Activated CD4-positive, alpha-beta T cell treated with anti-CD3 and anti-CD28 coated beads, Interleukin-2, Interleukin-6, amounts not matched to agents 100 ng/mL and 50 ng/mL, durations not matched to agents 16 hours and 8 hours (primary cell): ENCODE data around the gene WDR91.

Experiments
- DNase-seq: peaks from one replicate; pipeline ENCODE4 v3.0.0-alpha.2; 2020

WDR91 gene

DNA sequence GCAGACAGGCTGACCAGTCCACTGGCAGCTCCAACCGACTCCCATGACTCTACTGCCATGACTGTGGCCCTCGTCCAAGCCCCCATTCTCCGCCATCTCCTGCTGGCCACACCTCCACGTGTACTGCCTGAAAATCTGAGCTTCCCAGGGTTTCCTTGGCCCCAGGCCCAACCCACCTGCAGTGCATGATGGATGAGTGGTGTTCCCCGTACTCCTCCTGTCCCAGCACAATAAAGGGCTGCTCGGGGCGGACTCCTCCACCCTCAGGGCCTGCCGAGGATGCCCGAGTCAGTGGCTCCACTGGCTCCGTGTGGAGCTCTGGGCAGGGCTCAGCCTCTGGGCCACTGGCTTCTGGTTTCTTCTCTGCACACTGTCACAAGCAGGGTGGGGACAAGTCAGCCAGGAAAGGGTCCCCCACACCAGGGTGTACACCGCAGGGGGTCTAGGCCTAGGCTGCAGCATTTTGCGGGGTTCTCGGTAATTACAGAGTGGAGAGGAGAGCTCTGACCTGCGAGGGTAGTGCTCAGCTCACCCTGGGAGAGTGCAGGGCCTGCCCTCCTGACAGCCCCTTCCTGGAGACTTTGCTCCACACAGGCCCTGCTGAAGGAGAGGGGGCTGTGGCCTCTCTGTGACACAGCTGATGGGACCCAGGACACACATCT lies 15.2 kb downstream of the WDR91 start:
- DNase-seq, result no peak

DNA sequence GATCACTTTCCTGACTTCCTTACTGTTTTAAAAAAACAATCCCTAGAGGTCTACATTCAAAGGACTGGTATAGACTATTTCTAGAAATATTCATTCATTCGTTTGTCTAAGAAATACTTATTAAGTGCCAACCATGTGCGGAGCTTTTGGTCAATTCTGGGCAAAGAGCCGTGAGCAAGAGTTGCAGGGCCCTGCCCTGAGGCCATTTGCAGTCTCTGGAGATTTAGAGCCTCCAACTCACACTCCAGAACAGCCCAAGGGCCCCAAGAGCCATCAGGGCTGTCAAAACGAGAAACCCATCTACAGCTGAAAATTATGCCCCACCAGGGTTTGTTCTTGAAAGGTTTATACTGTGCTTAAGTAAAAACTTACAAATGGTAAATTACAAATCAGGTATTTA lies 16.2 kb downstream of the WDR91 start:
- no peak for DNase-seq

DNA sequence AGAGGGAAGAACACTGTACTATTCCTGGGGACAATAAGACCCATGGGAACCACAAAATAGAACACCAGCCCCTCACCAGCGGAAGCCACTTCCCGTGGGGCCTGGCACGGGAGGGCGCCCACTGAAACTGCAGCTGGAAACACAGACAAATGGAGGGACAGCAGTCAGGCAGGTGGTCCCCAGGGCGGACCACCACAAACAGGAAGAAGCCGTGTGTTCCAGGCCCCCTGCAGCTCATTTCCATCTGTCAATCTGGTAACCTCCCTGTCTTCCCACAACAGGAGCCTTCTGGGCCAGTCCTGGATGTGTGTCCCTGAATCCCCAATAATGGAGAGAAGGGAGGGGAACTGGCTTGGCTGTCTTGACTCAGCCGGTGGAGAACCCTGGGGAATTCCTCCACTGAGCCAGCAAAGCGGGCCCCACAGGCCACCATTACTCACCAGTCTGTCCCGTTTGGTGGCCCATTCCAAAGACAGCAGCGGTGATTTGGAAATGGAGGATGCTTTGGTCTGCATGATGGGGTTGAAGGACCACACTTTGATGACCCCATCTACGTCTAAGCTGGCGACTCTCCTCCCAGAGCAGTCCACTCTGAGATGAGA lies 16.7 kb downstream of the WDR91 start:
- no peak for DNase-seq

DNA sequence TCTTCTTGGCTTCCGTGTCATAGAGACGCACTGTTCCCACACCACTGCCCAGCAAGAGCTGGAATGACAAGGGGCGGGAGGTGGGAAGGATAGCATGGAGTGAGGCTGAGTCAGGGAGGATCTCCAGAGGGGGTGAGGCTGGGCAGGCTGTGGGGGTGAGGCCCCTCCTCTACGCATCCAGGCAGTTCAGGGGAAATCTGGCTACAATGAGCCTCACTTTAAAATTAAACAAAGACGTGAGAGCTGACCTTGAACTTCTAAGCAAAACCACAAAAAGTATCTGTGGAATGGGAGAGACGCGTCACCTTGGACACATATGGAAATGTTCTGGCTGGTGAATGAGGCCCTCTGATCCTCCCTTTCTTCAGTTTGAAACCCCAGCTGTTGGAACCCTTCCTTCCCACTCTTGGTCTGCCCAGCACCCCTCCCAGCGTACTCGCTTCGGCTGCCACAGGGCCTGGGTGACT lies 17.7 kb downstream of the WDR91 start:
- DNase-seq, result no peak

DNA sequence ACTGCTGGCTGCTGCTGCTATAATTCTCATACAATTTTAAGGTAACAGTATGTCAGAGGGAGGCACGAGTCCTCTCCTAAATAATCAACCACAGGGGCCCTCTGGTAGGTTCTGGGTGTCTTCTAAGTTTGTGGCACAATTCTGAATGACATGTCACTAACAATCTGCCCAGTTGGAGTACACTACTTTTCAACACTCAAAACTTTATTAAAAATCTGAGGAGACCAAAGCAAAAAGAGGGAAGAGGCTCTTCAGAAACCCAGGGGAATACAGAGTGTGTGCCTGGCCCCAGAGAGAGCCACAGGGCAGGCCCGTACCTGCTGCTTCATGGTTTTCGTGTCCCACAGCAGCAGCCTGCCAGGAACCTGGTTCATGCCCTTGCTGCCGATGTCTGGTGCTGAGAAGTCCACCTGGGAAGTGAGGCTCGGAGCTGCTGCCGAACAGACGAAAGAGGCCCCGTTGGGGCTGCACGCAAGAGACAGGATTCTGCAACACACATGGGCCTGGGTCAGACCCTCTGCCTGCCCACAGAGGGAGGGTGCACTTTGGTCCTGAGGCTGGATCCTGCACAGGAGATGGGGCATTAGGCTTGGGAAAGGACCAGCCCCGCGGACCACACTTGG lies 18.3 kb downstream of the WDR91 start:
- no peak for DNase-seq

DNA sequence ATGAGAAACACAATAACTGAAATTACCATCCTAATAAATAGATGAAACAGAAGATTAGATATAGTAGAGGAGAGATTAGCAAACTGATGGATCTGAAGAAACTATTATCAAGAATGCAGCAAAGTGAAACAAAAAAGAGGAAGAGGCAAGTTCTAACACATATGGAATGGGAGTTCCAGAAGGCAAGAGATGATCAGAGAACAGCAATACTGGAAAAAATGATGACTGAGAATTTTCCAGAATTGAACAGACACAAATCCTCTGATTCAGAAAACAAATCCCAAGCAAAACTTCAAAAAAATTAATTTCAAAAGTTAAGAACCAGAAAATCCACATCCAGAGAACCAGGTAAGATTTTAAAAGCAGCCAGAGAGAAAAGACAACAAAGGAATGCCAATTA lies 20.6 kb downstream of the WDR91 start:
- DNase-seq, result no peak

DNA sequence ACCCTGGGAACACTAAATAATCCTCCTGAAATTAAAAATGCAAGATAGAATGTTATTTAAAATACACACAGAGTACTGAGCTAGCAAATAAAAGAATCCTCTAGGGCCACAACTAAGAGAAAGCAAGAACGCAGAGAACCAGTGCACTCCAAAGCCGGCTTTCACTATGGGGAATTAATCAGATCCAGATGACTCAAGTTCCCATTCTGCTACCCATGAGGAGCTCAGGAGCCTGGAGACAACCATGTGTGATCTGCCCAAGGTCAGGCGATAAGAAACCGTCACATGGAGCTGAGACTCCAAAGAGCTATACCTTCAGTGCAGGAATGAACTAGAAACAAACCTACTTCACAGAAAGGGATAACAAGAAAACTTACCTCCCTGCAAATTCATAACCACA lies 21.4 kb downstream of the WDR91 start:
- no peak for DNase-seq

DNA sequence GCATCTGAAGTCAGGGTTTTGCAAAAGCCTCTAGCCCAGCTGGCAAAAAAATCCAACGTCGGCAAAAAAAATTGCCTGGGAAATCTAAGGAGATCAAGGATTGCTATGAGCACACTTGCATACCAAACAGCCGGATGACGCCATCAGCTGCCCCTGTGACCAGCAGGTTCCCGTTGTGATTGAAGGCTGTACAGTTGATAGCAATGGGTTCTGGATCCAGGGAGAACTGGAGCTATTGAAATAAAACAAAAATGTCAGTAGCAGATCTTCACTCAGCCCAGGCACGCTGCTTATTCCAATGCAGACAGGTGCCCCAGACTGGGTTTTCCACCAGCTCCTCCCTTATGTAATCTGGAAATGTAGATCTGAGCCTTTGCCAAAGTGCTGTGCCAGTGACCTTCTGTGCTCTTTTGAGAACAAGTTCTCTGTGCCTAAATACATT lies 22.1 kb downstream of the WDR91 start:
- DNase-seq, result no peak

DNA sequence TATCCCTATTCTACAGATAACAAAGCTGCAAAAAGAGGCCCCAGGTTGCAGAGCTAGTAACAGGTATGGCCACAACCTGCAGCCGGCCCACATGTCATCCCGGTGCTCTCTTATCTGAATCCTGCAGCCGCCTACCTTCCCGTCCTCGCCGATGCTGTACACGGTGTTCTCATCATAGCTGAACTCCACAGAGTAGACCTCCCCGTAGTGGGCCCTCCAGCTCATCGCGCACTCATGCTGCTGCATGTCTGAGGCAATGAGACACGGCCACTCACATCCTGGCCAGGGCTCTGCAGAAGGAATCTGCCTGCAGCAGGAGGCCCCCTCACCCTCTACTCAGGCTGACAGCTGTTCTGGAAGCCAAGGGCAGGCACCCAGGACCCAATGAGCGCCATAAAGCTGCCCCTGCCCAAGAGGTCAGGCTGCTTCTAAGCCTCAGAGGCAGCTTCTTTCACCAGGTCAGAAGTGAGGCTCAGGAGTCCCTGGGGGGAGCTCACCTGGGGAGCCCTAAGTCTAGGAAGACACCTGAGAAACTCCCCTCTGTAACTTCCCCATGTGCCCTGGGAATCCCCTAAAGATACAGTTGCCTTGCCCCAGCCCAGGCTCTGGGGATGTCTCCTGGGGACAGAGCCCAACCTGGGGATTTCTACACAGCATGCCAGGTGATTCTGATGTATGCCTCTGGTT lies 22.9 kb downstream of the WDR91 start:
- DNase-seq, result no peak

DNA sequence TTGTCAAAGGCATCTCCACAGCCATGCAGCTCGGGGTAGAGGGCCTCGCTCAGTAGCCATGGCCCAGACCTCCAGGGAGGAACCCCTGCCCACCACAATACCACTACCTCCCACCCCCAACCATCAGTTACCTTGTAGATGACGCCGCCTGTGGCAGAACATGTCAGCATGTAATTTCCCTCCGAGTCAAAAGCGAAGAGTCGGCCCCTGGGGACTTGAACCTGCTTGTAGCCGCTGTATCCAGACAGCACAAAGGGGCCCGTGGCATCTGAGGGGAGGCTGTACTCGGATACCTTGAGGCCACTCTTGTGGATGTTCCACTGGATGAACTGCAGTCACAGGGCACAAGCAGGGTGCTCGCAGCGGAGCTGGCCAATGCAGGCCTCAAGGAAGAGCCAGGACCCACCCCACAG lies 24.5 kb downstream of the WDR91 start:
- DNase-seq, result no peak

DNA sequence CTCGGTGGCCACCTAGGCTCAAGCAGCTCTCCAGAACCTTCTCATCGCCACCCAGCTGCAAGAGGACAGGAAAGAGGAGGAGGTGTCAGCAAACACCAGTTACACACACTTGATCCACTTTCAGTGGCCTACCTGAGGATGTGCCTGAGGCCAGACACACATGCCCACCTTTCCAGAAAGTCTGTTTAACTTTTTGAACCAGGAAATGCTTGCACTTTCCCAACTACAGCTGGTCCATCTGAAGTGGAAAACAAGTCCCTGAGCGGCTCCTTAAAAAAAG lies 25.1 kb downstream of the WDR91 start:
- DNase-seq, result no peak

DNA sequence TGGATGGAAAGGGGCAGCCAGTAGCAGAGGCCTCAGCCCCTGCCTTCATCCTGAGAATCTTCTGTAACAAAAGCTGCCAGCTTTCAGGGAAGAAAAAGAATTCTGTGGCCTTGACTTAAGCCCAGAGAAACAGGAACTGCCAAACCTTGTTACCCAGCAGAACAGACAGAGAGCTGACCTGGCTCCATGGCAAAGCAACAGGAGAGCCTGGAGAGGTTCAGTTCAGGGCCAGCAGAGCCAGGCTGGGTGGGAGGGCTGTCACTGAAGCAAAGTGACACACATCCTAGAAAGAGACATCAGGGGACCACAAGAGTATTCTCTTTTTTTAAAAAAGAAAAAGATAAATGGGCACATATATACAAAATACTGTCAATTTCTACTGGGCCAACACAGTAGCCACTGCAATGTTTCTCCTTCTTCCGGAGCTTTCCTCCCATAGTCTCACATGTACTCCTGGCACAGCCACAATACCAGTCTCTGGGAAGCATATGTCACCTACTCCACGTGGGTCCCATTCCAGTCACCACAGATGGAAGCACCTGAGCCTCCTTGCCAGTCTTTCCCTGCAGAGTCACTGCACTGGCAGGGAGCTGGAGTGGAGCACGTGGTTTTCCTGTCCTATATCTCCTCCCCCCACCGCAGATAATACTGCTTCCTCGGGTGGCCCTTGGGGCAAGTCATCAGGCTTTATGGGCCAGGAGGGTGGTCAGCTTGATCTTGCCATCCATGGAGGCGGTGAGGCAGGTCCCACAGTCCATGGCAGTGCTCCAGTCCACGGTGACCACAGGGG lies 25.7 kb downstream of the WDR91 start:
- DNase-seq, result no peak

DNA sequence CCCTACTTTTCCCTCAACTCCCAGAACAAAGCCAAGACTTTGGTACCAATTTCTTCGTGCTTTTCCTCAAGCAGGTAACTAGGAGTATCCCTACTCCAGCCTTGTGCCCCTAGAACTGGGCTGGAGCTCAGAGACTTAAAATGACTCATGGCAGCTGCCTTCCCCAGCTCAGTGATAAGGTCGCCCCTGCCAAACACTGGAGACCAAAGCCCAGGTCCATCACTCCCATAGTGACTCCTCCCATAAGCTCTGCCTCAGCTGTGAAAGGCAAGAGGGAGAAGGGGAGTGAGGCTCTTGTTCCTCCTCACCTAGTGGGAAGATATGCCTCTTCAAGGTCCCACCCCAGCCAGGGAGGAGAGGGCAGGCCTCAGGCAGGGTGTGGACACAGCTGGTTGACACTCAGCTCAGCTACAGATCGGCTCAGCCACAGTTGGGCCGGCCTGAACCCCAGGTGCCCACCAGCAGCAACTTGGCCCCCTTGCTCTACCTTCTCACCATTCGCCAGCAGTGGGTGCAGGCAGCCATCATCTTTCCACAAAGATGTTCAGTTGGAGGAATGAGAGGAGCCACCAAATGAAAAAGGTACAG lies 27.0 kb downstream of the WDR91 start:
- DNase-seq, result no peak

DNA sequence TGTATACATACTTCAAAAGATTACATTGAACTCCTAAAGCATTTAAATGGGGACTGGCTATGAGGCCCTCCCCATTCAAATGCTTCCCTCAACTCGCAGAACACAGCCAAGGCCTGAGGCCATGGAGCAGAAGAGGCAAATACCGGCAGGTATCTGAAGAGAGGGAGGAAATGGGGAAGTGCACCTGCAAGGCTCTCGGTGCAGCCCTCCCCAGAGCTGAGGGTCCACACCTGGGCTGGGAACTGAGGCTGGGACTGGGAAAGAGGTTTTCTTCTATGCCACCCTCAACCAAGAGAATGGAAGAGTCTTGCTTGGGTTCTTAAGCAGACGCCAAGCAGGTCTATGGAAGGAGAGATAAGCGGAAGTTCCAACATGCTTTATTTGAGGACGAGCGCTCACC lies 27.8 kb downstream of the WDR91 start:
- DNase-seq, result no peak

DNA sequence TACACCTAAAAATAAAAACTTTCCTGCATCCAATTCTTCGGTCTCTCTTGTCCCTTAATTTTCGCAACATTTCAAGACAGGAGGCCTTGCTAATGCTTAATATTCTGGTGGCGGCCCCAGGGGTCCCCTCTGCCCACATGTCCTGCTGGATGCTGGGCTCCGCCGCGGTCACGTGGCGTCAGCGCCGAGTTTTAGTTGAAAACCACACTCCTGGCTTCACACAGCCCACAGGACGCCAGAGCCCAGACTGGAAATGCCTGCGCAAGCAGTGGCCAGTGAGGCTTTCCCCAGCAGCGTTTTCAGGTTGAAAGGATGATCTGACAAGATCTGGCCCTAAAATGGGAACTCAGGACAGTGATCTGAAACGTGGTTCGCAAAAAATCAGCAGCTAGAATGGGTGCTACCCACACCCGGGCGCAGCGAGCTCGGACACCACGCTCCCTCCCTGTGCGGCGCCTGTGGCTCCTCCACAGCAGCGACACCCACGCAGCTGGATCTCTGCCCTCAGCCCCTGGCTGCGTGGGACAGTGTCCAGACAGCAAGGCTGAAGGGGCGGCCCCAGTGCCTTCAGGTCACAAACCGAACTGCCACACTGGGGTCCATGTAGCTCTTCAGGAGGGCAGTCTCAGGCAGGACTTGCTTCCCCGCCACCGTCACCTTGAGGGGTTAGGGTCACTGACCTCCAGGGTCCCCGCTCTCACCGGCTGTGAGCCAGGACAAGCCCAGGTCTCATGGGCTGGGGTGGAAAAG lies 29.2 kb downstream of the WDR91 start:
- no peak for DNase-seq

DNA sequence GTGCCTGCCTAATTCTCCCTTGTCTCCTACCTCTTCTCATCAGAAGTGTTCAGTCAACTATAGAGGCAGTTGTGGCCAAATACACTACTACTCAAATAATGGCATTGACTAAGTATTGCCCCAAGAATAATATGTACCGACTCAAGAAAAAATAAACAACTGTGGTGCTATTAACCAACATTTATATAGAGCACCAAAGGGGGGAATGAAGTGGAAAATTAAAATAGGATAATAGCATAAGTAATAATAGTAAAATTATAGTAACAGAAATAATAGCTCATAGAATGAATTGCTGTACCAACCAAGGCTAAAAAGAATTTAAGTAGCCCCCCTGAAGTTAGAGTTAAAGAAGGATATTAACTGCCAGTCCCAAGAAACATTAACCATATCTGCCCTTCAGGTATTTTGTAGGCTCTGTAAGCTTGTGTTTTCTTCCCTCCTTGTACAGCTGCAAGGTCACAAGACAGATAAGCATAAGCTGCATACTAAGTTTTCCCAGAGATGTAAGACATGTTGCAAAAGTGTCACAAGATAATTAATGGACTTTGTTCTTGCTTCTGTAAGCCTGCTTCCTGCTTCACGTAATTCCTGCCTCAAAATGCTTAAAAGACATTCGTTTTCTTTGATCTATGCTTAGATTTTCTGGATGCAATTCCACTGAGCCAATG lies 29.9 kb downstream of the WDR91 start:
- no peak for DNase-seq

DNA sequence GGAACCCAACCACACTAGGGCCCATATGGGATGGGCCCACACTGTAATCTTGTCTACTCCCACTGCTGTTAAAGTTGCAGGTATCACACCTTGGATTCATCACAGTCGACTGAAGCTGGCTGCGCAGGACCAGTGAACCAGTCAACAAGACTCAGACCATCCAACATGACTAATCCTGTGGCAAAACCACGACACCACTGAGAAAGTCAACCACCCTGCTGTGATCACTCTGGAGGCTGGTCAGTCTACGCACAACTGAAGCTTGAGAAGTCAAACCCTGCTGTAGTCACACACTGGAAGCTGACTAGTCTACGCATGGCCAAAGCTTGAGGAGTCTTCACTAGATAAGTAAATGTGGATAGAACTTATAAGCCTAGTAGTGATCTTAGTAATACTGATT lies 31.2 kb downstream of the WDR91 start:
- DNase-seq, result peak; percentile 21

DNA sequence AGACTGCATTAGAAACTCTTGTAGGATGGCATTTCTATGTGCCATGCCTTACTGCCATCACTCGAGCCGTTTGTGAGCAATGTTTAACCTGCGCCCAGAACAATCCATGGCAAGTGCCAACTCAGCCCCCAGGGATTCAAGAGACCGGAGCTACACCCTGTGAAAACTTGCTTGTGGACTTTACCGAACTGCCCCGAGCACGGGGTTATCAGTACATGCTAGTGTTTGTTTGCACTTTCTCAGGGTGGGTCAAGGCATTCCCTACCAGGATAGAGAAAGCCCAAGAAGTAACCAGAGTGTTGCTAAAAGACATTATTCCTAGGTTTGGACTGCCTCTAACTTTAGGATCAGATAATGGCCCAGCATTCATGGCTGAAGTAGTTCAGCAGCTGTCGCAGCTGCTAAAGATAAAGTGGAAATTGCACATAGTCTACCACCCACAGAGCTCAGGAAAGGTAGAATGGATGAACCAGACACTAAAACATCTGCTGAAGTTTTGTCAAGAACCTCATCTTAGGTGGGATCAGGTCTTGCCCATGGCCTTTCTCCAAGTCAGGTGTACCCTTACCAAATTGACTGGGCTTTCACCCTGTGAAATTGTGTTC lies 31.9 kb downstream of the WDR91 start:
- no peak for DNase-seq

DNA sequence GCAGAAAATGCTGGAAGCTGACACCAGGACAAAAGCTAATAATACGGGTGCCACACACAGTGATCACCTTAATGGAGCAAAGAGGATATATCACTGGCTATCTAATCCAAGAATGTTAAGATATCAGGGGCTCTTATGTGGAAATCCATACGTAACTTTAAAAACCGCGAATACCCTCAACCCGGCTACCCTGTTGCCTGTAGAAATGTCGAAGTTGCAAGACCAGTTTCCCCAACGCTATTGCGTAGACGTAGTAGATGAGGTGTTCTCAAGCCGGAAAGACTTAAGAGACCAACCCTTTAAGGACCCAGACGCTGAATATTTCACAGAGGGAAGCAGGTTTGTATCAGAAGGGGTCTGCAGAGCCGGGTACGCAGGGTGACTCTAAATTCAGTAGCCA lies 33.0 kb downstream of the WDR91 start:
- no peak for DNase-seq

DNA sequence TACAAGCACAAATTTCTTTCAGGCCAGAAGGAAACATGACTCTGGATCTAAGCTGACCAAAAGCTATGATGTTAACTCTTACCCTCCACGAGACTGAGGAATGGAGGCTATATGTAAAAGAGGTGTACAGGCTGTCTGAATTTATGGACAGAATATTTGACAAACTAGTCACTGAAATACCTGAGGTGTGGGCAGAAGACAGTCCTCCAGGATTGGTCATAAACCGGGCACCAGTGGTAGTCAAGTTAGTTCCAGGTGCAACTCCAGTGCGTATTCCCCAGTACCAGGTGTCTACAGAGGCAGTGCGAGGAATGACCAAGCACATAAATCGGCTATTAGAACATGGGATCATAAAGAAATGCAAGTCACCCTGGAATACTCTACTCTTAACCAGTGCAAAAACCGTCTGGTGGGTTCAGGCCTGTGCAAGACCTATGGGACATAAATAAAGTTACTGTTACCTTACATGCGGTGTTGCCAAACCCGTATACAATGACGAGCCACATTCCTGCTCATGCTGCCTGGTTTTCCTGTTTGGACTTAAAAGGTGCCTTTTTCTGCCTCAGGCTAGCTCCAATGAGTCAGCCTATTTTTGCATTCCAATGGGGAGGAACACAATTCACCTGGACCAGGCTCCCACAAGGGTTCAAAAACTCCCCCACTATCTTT lies 34.2 kb downstream of the WDR91 start:
- no peak for DNase-seq

DNA sequence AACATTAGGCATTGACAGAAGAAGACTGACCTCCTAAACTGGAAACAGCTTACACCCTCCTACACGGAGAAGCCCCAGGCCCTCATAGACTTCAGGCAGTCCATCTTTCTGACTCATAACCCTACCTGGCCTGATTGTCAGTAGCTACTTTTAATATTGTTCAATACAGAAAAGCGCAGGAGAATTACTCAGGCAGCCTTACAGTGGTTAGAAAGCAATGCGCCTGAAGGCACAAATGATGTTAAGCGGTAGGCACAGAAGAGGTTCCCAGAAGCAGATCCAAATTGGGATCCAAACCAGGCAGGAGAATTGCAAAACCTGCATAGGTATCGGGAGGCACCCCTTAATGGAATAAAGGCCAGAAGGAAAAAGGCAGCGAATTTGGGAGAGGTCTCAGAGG lies 35.4 kb downstream of the WDR91 start:
- no peak for DNase-seq
